Adrenal gland (tissue), 5 donors: ENCODE data around the gene KMT2C.

ENCODE experiments used
- POLR2A ChIP-seq, 2 donors: fragments of 450-650 bp; IDR thresholded peaks; one replicate each; pipeline ENCODE4 v1.6.1; 2017; ENCODE audit warnings: antibody characterized with exemption in 2 of 2, mild to moderate bottlenecking in 2 of 2, moderate library complexity in 1 of 2
- TF ChIP-seq, protein P1 (sequence below), 6 experiments: fragments of 450-650 bp in 4 of 6; fragments of 200-600 bp in 2 of 6; sonication (generic) in 1 of 6; IDR thresholded peaks; 1 replicate in 5 of 6; 2 replicates in 1 of 6; pipeline versions ENCODE4 v1.5.1 to v1.8.0; 2016 to 2021; ENCODE audit warnings: antibody characterized with exemption in 6 of 6, mild to moderate bottlenecking in 2 of 6, moderate library complexity in 1 of 6
- donor health status: DM: no; HTN: no; CAD: no.

- TF ChIP-seq, protein P1, sequence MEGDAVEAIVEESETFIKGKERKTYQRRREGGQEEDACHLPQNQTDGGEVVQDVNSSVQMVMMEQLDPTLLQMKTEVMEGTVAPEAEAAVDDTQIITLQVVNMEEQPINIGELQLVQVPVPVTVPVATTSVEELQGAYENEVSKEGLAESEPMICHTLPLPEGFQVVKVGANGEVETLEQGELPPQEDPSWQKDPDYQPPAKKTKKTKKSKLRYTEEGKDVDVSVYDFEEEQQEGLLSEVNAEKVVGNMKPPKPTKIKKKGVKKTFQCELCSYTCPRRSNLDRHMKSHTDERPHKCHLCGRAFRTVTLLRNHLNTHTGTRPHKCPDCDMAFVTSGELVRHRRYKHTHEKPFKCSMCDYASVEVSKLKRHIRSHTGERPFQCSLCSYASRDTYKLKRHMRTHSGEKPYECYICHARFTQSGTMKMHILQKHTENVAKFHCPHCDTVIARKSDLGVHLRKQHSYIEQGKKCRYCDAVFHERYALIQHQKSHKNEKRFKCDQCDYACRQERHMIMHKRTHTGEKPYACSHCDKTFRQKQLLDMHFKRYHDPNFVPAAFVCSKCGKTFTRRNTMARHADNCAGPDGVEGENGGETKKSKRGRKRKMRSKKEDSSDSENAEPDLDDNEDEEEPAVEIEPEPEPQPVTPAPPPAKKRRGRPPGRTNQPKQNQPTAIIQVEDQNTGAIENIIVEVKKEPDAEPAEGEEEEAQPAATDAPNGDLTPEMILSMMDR (IDR thresholded peaks at IDR 0.05) = no peak
- no peak for TF ChIP-seq POLR2A (IDR thresholded peaks at IDR 0.05)
Observed at GRCh38 chr7:152328234-152328633, 107.6 kb downstream of the KMT2C start.
